GM10847 (cell line): Measurements from ENCODE around the gene ZFYVE28.

Experiments used
- POLR2A ChIP-seq: IDR thresholded peaks from 2 replicates; pipeline ENCODE4 v1.6.1; 2011; ENCODE audit not compliant: insufficient read length; ENCODE audit errors: extremely low read depth

Gene ZFYVE28

DNA sequence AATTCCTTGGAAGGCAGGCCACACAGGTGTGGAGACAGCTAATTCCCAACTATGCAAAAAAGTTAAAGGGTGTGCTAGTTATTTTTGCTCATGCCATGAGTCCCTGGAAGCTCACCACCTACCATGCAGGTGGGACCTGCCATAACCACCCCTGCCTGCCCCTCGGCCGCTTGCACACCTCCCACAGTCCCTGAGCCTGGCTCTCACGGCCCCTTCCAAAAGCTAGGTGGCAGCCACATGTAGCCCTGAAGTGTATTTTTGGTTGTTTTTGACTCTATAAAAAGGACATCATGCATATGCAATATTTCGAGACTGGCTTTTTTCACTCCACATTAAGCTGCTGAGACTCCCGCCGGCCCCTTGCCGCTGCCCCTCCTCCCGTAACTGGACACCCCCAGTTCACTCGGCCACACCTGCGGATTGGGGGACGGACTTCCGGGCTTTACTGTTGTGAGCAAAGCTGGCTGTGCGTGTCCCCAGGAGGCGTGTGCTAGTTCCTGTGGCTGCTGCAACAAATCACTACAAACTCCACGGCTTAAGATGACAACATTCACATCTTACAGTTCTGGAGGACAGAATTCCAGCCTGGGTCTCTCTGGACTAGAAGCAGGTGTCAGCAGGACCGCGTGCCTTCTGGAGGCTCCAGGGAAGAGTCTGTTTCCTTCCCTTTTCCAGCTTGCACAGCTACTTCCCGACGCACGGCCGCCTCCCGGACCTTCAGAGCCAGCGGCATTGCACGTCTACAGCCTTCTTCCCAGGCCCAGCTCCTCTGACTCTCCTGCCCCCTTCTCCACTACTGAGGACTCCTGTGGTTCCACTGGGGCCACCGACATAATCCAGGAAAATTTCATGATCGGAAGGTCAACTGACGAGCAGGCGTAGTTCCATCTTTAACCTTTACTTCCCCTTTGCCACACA lies 24.8 kb downstream of the ZFYVE28 start:
- TF ChIP-seq POLR2A, result no peak

DNA sequence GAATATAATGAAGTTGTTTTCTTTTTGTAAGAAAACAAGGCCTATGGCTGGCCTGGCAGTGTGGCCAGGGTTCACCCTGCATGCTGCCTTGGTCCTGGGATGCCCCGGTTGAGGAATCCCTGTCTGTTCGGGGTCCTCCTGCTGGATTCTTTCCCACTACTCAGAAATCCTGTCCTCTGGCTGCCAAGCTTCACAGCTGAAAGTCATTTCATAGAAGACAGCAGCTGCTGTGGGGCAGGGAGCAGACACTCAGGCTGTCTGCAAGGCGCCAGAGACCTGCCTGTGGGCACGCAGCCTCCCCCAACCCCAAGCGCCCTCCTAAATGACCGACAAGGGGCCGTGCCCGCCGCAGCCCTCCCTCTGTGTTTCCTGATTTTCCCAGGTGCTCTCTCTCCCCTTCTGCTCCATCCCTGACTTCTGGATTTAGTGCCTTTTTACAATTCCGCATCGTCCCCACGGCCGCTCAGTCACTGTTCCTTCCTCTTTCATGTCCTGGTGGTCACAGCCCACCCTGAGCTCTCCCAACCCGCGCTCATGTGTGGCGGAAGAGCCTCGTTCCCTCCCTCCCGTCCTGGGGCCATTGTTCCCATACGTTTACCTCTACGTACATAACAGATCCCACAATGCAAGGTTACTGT lies 27.5 kb downstream of the ZFYVE28 start:
- no peak for TF ChIP-seq POLR2A

- TF ChIP-seq POLR2A, result no peak
These were observed 28.3 kb downstream of the ZFYVE28 start for GRCh38 chr4:2390146-2390545.

- no peak for TF ChIP-seq POLR2A
These were observed 28.8 kb downstream of the ZFYVE28 start for GRCh38 chr4:2389691-2390090.

- TF ChIP-seq POLR2A, result no peak
These were observed 29.8 kb downstream of the ZFYVE28 start for GRCh38 chr4:2388429-2389182.

DNA sequence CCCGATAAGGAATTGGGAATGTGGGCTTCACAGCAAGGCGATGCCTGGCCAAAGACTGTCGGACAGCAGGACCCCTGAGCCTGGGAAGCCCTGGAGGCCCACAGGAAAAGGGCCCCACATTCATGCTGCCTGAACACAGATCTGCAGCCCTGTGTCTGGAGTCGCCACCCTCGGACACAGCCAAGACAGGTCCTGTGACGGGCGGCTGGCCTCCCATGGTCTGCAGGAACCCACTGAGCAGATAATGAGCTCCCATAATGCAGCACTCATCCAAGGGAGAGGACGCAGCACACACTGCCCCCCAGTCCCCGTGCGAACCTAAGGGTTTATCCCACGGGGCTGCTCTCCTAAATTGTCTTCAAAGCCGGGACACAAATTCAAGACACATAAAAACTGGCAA lies 30.6 kb downstream of the ZFYVE28 start:
- TF ChIP-seq POLR2A, result no peak

- TF ChIP-seq POLR2A, result no peak
These were observed 31.2 kb downstream of the ZFYVE28 start for GRCh38 chr4:2387218-2387617.

- TF ChIP-seq POLR2A, result no peak
These were observed 31.7 kb downstream of the ZFYVE28 start for GRCh38 chr4:2386717-2387116.

GRCh38 chr4:2385516-2385915 lies 32.9 kb downstream of the ZFYVE28 start:
- no peak for TF ChIP-seq POLR2A

- no peak for TF ChIP-seq POLR2A
These were observed 34.2 kb downstream of the ZFYVE28 start for GRCh38 chr4:2384245-2384644.

- TF ChIP-seq POLR2A, result no peak
These were observed 34.7 kb downstream of the ZFYVE28 start for GRCh38 chr4:2383760-2384159.

DNA sequence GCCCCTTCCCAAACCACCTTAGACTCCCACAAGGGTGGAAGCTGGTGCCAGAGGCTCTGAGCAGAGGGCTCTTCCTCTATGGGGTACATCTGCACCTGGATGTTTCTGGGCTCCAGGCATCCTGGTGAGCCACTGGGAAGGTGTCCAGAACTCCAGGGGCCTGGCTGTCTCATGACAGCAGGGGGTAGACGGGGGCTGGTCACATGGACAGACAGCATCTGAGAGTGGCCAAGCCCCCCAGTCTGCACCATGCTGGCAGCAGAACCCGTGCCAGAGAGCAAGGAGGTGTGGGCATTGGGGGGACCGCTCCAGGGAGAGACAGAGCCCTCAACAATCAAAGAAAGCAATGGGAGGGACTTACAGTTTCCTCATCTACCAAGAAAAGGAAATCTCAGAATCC lies 39.5 kb downstream of the ZFYVE28 start:
- no peak for TF ChIP-seq POLR2A

GRCh38 chr4:2378401-2378800 lies 40.0 kb downstream of the ZFYVE28 start:
- TF ChIP-seq POLR2A, result no peak

DNA sequence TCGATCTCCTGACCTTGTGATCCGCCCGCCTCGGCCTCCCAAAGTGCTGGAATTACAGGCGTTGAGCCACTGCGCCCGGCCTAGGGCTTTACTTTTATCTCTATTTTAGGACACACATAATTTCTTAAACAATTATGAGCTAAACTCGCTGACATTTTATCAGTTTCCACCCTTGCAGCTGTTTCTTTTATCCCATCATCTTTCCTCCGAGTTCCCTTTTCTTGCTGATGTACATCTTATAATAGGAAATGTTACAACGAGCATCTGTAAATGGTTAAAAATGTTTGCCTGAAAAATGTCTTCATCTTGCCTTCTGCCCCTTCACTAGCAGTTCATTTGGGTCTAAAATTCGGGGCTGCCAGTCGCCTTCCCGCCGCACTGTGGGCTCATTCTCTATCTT lies 41.2 kb downstream of the ZFYVE28 start:
- TF ChIP-seq POLR2A, result no peak

GRCh38 chr4:2375427-2375826 lies 43.0 kb downstream of the ZFYVE28 start:
- TF ChIP-seq POLR2A, result no peak

- no peak for TF ChIP-seq POLR2A
These were observed 44.9 kb downstream of the ZFYVE28 start for GRCh38 chr4:2373532-2373931.
